ENCODE data around the gene CNTN2.

CNTN2 gene

DNA sequence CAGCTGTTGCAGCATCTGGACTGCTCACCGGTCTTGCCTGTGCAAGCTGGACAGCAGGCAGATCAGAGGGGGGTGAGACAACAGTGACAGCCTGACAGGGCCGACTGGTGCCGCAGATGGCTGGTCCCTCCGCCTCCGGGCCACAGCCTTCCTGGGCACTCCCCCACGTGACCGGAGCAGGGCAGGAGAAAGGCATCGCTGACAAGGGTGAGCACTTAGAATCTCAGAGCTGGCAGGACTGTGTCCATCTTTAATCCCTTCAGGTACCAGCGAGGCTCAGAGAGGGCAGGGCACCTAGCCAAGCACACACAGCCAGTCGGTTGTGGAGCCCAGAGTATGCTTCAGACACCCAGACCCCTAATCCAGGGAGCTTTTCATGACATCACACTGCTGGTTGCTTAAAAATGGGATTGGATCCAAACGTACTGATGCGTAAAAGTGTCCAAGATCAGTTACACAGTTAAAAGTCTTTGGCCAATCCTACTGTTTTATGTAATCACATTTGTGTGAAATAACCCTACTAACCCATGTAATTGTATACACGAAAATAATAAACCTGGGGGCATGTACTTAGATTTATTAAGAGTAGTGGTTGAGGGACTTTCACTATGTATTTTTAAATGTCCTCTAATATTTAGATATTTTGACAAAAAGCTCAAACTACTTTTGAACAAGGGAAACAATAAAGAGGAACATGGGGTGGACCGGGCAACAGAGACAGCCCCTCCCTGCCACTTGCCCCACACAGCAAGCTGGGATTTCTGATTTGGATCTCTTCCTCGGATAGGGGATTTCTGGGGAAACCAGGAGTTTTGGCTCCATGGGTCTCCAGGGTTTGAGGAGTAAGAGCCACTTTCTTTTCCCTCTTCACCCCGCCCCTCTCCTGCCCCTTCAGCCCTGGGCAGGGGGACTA, 758 bp upstream of the CNTN2 start:
- TF ChIP-seq, protein P1, sequence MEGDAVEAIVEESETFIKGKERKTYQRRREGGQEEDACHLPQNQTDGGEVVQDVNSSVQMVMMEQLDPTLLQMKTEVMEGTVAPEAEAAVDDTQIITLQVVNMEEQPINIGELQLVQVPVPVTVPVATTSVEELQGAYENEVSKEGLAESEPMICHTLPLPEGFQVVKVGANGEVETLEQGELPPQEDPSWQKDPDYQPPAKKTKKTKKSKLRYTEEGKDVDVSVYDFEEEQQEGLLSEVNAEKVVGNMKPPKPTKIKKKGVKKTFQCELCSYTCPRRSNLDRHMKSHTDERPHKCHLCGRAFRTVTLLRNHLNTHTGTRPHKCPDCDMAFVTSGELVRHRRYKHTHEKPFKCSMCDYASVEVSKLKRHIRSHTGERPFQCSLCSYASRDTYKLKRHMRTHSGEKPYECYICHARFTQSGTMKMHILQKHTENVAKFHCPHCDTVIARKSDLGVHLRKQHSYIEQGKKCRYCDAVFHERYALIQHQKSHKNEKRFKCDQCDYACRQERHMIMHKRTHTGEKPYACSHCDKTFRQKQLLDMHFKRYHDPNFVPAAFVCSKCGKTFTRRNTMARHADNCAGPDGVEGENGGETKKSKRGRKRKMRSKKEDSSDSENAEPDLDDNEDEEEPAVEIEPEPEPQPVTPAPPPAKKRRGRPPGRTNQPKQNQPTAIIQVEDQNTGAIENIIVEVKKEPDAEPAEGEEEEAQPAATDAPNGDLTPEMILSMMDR (IDR thresholded peaks at IDR 0.05; ENCODE audit: insufficient read depth, low read depth, low read length, missing control alignments), result no peak
- no peak overlapping the region for H3K4me3 ChIP-seq (ENCODE audit: low read length)
- DNase-seq (ENCODE audit: low read depth), result no peak

DNA sequence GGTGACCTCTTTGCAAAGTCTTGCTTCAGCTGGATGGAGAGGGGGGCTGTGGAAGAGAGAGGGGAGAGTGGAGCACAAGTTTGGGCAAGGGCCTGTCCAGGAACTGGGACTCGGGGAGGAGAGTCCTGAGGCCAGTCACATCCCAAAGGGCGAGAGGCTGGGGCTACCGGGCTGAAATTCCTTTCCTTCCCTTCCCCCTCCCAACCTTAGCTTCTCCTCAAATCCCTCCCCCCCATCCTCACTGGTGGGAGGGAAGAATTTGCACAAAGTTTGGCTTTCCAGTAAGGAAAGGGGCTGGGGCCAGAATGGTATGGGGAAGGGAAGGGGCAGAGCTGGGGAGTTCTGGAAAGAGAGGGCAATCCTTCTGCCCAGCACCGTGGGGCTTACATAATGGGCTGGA, 854 bp downstream of the CNTN2 start:
- no peak for DNase-seq (ENCODE audit: low read depth)
- TF ChIP-seq, protein P1 (IDR thresholded peaks at IDR 0.05; ENCODE audit: insufficient read depth, low read depth, low read length, missing control alignments), result no peak
- H3K4me3 ChIP-seq (ENCODE audit: low read length), result no peak overlapping the region

GRCh38 chr1:205044741-205045140, 1.7 kb downstream of the CNTN2 start:
- no peak for DNase-seq (ENCODE audit: low read depth)
- H3K4me3 ChIP-seq (ENCODE audit: low read length), result no peak overlapping the region
- TF ChIP-seq, protein P1 (IDR thresholded peaks at IDR 0.05; ENCODE audit: insufficient read depth, low read depth, low read length, missing control alignments), result no peak

DNA sequence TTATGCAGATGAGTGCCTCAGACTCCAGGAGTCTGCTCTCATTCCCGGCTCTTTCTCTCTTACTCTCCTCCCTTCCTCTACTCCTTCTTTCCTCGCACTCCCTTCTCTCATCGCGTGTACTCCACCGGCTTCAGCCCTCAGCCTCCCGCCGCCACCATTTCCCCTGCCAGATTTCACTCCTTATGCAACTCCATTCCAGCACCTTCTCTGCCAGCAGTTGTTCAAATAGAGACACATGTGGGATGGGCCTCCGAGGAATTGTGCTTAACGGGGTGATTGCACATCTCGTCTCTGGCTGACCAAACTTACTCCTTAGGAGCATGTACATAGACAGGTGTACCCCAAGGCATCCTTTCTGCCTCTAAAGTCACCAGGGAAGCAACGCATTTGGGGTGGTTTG, 2.1 kb downstream of the CNTN2 start:
- TF ChIP-seq, protein P1 (IDR thresholded peaks at IDR 0.05; ENCODE audit: insufficient read depth, low read depth, low read length, missing control alignments), result no peak
- H3K4me3 ChIP-seq (ENCODE audit: low read length), result no peak overlapping the region
- DNase-seq (ENCODE audit: low read depth), result no peak

- H3K4me3 ChIP-seq (ENCODE audit: low read length), result no peak overlapping the region
- TF ChIP-seq, protein P1 (IDR thresholded peaks at IDR 0.05; ENCODE audit: insufficient read depth, low read depth, low read length, missing control alignments), result no peak
- DNase-seq (ENCODE audit: low read depth), result no peak
Measured at GRCh38 chr1:205046870-205047269, 3.9 kb downstream of the CNTN2 start.

GRCh38 chr1:205047764-205048231, 4.8 kb downstream of the CNTN2 start:
- TF ChIP-seq, protein P1 (IDR thresholded peaks at IDR 0.05; ENCODE audit: insufficient read depth, low read depth, low read length, missing control alignments), result no peak
- no peak for DNase-seq (ENCODE audit: low read depth)
- H3K4me3 ChIP-seq (ENCODE audit: low read length), result no peak overlapping the region

Measured in epithelial cell of esophagus (primary cell).